ENCODE measurements around the gene TRIM23.

DNA sequence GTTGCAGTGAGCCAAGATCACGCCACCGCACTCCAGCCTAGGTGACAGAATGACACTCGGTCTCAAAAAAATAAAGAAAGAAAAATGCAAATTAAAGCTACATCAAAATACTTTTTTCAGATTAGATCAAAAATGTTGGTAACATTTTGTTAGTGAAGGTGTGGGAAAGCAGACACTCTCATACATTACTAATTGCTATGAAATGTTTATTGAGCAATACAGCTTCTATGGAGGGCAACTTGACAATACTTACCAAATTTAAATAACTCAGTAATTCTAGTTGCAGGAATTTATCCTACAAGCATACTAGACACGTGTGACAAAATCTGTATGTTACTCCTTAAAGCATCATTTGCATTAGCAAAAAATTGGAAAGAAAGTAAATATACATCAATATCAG, 4.1 kb downstream of the TRIM23 start:
- TF ChIP-seq CTCF (IDR thresholded peaks at IDR 0.05) (no peak), POLR2A (IDR thresholded peaks at IDR 0.05) (no peak), POLR2AphosphoS5 (IDR thresholded peaks at IDR 0.05) (no peak), EP300 (IDR thresholded peaks at IDR 0.05) (no peak)

Measured in suprapubic skin (tissue), 4 donors.